ENCODE data around the gene C1orf116.

C1orf116 gene

DNA sequence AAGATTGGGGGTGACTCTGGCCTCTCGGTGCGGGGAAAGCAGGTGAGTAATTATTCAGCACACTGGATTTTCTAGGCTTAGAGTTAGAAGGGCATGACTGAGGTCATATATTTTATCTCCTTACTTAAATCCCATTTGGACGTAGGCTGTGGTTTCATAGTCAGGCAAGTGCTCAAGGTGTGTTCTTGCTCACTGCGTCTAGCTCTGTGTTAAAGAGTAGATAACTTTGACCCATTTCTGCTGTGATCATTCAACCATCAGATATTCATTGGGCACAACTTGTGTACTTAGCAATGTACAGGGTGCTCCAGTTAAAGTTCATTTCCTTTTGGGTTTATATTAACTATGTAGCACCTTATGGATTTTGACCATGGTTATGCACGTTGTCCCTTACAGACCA lies 35.1 kb upstream of the C1orf116 start:
- Mint-ChIP-seq H3K4me3 (no peak overlapping the region), H3K27ac (no peak overlapping the region), H3K9me3 (no peaks in the 10 kb centered on the region), H3K36me3 (peaks cover 58% of the 10 kb centered on the region), H3K4me1 (peaks cover 23% of the 10 kb centered on the region), H3K27me3 (no peaks in the 10 kb centered on the region)
- ATAC-seq: no peak

- H3K27ac Mint-ChIP-seq: no peak overlapping the region
- no peak for ATAC-seq
Observed at GRCh38 chr1:207067185-207067584, 34.6 kb upstream of the C1orf116 start.

DNA sequence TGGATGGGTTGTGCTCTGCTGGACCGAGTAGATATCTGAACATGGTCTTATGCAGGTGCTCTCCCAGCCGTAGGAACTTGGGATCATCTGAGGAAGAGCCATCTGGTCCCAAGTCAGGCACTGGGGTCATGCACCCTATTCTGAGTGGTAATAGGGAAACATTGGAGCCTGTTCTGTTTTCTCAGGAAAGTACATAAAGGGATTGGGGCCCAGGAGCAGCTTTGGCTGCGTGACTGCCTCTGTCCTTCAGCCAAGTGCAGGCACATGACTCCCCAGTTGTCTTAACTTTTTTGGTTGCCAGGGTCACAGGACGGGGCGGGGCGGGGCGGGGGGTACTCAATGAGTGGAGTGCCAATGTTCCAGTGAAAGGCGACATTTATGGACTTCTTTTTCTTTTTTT lies 32.0 kb upstream of the C1orf116 start:
- no peak for ATAC-seq
- Mint-ChIP-seq H3K9me3 (no peaks in the 10 kb centered on the region), H3K4me1 (peaks cover 7% of the 10 kb centered on the region), H3K4me3 (no peak overlapping the region), H3K36me3 (peaks cover 66% of the 10 kb centered on the region), H3K27me3 (no peaks in the 10 kb centered on the region), H3K27ac (no peak overlapping the region)

More at GRCh38 chr1:207067185-207067584, 34.6 kb upstream of the C1orf116 start:
- Mint-ChIP-seq H3K27me3 (no peaks in the 10 kb centered on the region), H3K4me1 (peaks cover 23% of the 10 kb centered on the region), H3K4me3 (no peak overlapping the region), H3K36me3 (peaks cover 58% of the 10 kb centered on the region), H3K9me3 (no peaks in the 10 kb centered on the region)

DNA sequence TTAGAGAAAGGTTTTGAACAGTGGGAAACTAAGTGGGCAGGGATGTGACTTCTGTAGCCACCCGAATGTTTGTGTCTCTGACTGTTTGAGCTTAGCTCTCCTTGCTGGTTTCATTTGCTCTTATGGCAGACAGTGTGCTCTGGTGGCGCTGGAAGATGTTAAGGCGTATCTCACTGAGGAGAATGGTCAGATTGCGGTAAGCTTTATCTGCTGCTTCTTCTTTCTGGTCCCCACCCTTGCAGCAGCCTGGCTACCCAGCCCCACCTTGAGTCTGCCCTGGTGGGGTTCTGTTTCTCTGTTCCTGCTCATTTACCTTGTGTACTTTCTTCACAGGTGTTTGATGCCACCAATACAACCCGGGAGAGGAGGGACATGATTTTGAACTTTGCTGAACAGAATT lies 30.5 kb upstream of the C1orf116 start:
- Mint-ChIP-seq H3K9me3 (no peaks in the 10 kb centered on the region), H3K36me3 (peaks cover 55% of the 10 kb centered on the region), H3K4me1 (peaks cover 7% of the 10 kb centered on the region), H3K27me3 (no peaks in the 10 kb centered on the region), H3K27ac (no peak overlapping the region), H3K4me3 (no peak overlapping the region)
- no peak for ATAC-seq

- Mint-ChIP-seq H3K36me3 (peaks cover 45% of the 10 kb centered on the region), H3K4me3 (no peak overlapping the region), H3K27me3 (no peaks in the 10 kb centered on the region), H3K27ac (no peak overlapping the region), H3K4me1 (peaks cover 7% of the 10 kb centered on the region), H3K9me3 (no peaks in the 10 kb centered on the region)
- ATAC-seq: no peak
Observed at GRCh38 chr1:207062058-207062457, 29.5 kb upstream of the C1orf116 start.

- no peak for ATAC-seq
- Mint-ChIP-seq H3K27me3 (no peaks in the 10 kb centered on the region), H3K27ac (no peak overlapping the region)
Observed at GRCh38 chr1:207060596-207060995, 28.0 kb upstream of the C1orf116 start.

GRCh38 chr1:207059881-207060280 lies 27.3 kb upstream of the C1orf116 start:
- peaks cover 48% of the 10 kb centered on the region for H3K36me3 Mint-ChIP-seq
- peaks cover 11% of the 10 kb centered on the region for H3K4me1 Mint-ChIP-seq
- no peak overlapping the region for H3K27ac Mint-ChIP-seq
- no peak for ATAC-seq
- H3K9me3 Mint-ChIP-seq: no peaks in the 10 kb centered on the region
- no peaks in the 10 kb centered on the region for H3K27me3 Mint-ChIP-seq
- H3K4me3 Mint-ChIP-seq: no peak overlapping the region

More at GRCh38 chr1:207060596-207060995, 28.0 kb upstream of the C1orf116 start:
- peaks cover 7% of the 10 kb centered on the region for H3K4me1 Mint-ChIP-seq
- H3K4me3 Mint-ChIP-seq: no peak overlapping the region
- H3K36me3 Mint-ChIP-seq: peaks cover 51% of the 10 kb centered on the region
- no peaks in the 10 kb centered on the region for H3K9me3 Mint-ChIP-seq

DNA sequence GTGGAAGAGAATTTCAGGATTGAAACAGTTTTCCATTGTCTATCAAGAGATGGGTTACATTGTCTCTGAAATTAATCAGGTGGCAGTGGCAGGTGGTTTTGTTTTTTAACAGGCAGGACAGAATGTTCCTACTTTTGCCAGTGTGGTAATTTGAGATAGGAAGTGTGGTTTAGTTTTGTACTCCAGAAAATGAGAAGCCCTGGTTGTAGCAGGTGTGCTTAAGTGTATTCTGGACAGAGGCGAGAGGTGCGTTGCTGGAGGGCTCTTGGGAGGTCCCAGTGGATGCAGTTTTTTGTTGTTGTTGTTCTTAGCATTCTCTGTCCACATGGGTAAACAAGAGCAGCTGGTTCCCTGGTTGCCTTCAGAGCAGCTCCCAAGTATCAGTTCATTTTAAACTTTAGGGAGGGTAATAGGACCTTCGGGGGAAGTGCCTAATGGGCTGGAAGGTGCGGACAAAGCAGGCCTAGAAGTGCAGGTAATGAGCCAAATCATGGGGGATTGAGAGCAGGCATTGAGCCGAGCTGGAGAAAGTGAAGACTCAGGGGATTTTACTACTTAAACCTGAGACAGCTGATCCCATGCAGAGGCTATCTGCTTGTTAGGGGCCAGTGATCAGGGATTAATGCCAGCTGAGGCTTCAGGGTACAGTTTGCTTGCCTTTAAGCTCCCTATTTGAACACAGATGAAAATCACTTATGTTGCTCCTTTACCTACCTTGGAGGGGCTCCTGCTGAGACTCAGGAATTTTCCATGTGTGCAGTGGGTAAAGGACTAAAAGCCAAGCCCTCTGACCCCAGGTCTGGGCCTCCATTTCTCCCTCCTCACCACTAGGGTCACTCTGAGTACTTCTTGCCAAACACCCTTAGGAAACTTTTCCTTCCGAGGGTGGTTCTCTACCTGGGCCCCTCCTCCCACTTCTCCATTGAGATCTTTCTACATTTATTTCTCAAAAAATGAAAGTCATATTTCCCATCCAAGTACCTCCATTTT lies 26.6 kb upstream of the C1orf116 start:
- no peak overlapping the region for H3K27ac Mint-ChIP-seq
- H3K36me3 Mint-ChIP-seq: peaks cover 41% of the 10 kb centered on the region
- H3K9me3 Mint-ChIP-seq: no peaks in the 10 kb centered on the region
- H3K27me3 Mint-ChIP-seq: no peaks in the 10 kb centered on the region
- no peak overlapping the region for H3K4me3 Mint-ChIP-seq
- no peak for ATAC-seq
- peaks cover 18% of the 10 kb centered on the region for H3K4me1 Mint-ChIP-seq

GRCh38 chr1:207058252-207058651 lies 25.7 kb upstream of the C1orf116 start:
- Mint-ChIP-seq H3K4me1 (peaks cover 24% of the 10 kb centered on the region), H3K9me3 (no peaks in the 10 kb centered on the region), H3K27me3 (no peaks in the 10 kb centered on the region), H3K4me3 (no peak overlapping the region), H3K27ac (no peak overlapping the region), H3K36me3 (peaks cover 31% of the 10 kb centered on the region)
- ATAC-seq: no peak

DNA sequence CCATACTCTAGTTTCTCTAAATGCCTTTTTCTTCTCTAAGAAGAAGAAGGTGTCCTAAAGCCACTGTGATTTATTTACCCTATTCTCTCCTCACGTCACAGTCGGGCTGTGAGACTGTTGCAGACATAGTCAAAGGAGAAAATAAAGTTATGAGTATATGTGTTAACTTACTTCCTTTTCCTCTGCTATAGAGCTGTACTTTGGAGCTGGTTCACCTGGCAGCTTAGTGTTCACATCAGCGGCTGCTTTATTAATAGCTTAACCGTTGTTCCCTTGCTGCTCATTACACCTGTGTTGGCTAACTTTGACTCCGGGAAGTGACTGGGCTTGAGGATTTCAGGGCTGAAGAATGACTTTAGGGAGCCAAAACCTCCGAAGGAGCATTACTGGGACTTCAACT lies 24.1 kb upstream of the C1orf116 start:
- Mint-ChIP-seq H3K4me1 (peaks cover 37% of the 10 kb centered on the region), H3K4me3 (no peak overlapping the region), H3K9me3 (no peaks in the 10 kb centered on the region), H3K36me3 (peaks cover 17% of the 10 kb centered on the region), H3K27ac (peak overlapping the region; percentile 9), H3K27me3 (no peaks in the 10 kb centered on the region)
- no peak for ATAC-seq

GRCh38 chr1:207055386-207056001 lies 22.9 kb upstream of the C1orf116 start:
- peaks cover 8% of the 10 kb centered on the region for H3K36me3 Mint-ChIP-seq
- H3K4me3 Mint-ChIP-seq: no peak overlapping the region
- peaks cover 47% of the 10 kb centered on the region for H3K4me1 Mint-ChIP-seq
- no peaks in the 10 kb centered on the region for H3K27me3 Mint-ChIP-seq
- no peaks in the 10 kb centered on the region for H3K9me3 Mint-ChIP-seq
- ATAC-seq: no peak
- peak overlapping the region; percentile 91 for H3K27ac Mint-ChIP-seq

- H3K36me3 Mint-ChIP-seq: peaks cover 6% of the 10 kb centered on the region
- ATAC-seq: peak; percentile 34
- no peaks in the 10 kb centered on the region for H3K27me3 Mint-ChIP-seq
- H3K4me1 Mint-ChIP-seq: peaks cover 55% of the 10 kb centered on the region
- peak overlapping the region; percentile 91 for H3K27ac Mint-ChIP-seq
- H3K9me3 Mint-ChIP-seq: no peaks in the 10 kb centered on the region
- H3K4me3 Mint-ChIP-seq: peak overlapping the region; percentile 87
Observed at GRCh38 chr1:207054491-207054890, 21.9 kb upstream of the C1orf116 start.

DNA sequence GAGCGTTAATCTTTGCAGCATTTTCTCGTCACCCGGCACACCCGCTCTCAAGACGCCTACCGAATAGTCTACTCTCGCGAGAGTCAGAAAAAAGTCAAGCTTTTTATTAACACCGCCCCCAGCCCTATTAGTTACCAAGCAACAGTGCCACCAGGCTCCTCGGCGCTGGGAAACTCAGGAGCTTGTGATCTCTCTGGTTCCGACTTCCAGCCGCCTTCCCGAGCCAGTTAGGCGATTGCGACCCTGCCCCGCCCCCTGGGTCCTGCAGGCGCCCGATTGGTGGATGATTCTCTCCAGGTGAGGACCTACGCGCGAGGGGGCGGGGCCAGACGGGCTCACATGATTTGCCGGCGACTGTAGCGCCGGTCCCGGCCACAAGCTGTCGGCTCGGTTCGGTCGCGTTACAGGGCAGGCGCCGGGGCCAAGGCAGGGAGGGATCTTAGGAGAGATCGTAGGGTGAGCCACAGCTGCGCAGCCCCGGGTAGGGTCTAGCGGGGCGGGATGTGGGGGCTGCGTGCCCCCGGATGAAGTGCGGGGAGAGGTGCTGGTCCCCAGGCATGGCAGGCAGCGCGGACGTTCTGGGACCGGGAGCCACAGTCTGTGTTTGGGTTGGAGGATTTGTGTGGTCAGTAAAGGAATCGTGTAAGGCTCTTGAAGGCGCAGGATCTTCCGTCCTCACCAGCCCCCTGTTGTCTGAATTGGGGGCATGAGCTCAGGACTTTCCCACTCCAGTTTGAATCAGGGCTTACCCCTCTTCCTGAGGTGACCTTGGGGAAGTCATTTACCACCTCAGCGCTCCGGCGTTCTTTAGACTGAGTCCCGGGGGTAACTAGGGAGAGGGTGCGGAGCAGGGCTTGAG lies 20.6 kb upstream of the C1orf116 start, which contains the start of gene PFKFB2:
Gene PFKFB2, plus strand, starts transcription at position 365 of the 859 bp plus-strand sequence. CDS start 1,443 bp downstream, outside the sequence.
- Mint-ChIP-seq H3K36me3 (peaks cover 6% of the 10 kb centered on the region), H3K4me3 (peak within 1 kb of the TSS; percentile 87)
- peak; percentile 96 for ATAC-seq

DNA sequence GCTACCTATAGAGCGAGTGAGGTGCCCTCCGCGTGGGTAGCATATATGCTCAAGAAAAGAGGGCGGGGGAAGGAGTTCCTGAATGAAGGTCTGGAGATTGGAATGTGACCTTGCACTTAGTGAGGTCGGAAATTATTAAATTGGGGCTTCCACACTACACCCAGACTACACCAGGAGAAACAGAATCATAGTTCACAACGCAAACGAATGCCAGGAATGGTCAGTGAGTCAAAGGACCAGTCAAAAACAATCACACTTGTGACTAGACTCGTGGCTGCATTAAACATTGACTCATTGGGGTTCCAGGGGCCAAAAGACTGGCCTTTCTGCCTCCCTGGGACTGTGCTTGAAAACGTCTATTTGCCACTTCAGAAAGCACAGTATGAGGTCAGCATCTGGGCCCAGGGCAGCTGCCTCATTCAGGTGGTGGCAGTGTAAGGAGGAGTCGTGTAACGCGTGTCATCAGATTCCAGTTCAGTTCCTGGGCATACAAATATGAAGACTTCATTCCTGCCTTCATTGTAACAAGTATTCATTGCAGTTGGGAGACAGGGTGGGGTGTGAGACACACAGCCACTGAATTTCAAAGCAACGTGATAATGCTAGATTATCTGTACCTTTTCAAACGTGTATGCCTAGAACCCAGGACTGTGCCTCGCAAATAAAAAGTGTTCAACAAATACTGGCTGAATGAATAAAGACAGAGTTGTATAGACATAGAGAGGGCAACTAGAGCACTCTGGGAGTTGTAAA lies 18.8 kb upstream of the C1orf116 start, which contains the start of gene YOD1:
Gene YOD1, minus strand, starts transcription at position 18 of the 753 bp plus-strand sequence. CDS start 178 bp downstream, outside the sequence.
- H3K36me3 Mint-ChIP-seq: peaks cover 2% of the 10 kb centered on the region
- H3K4me1 Mint-ChIP-seq: peaks cover 56% of the 10 kb centered on the region
- no peaks in the 10 kb centered on the region for H3K27me3 Mint-ChIP-seq
- H3K9me3 Mint-ChIP-seq: no peaks in the 10 kb centered on the region
- no peak for ATAC-seq
- peak within 1 kb of the TSS; percentile 91 for H3K27ac Mint-ChIP-seq
- peak within 1 kb of the TSS; percentile 91 for H3K4me3 Mint-ChIP-seq

More for the DNA sequence above, 20.6 kb upstream of the C1orf116 start, which contains the start of gene PFKFB2:
- H3K27me3 Mint-ChIP-seq: no peaks in the 10 kb centered on the region
- H3K4me1 Mint-ChIP-seq: peaks cover 51% of the 10 kb centered on the region
- H3K9me3 Mint-ChIP-seq: no peaks in the 10 kb centered on the region
- H3K27ac Mint-ChIP-seq: peak within 1 kb of the TSS; percentile 91

Measured in stimulated activated memory B cell treated with anti-CD40 and anti-IgM and Interleukin-4, amounts not matched to agents 10 μg/mL and 1 μg/mL and 100 μg/mL, for 72 hours (primary cell).